SK-N-MC (cell line): ENCODE data around the gene GALNT9.

ENCODE experiments used
- EZH2 ChIP-seq: fragments of 200-600 bp; sonication (generic); IDR thresholded peaks from one replicate; pipeline ENCODE4 v1.6.1; 2017; ENCODE audit warnings: antibody characterized with exemption
- POLR2AphosphoS5 ChIP-seq: IDR thresholded peaks from 2 replicates; pipeline ENCODE4 v1.6.1; 2012; ENCODE audit warnings: mild to moderate bottlenecking, low read depth, low read length, borderline replicate concordance

GRCh38 chr12:132222808-132223173, 106.6 kb downstream of the GALNT9 start:
- TF ChIP-seq POLR2AphosphoS5 (no peak), EZH2 (no peak)
